ENCODE results near the gene ZNF93. TPM values are rescaled to one million over a fixed set of nuclear protein-coding genes. Genes with fewer than 3 reads are reported as not detected.
A peak's percentile ranks its signal among the peaks of the same experiment; 100 is the strongest.
"Not testable (repeated sequence)": the region's sequence is repeated elsewhere in the genome, so short reads cannot be mapped to it uniquely, and the experiment has no call there.

The ZNF93 gene
- total RNA-seq, 2 experiments from 2014 or later: 16.5 to 17.5 TPM

GRCh38 chr19:19900139-19900728 lies 512 bp upstream of the ZNF93 start:
- Histone ChIP-seq H3K27ac (ENCODE audit: low read depth, low read length, poor library complexity, severe bottlenecking) (peak overlapping the region; percentile 53), H3K9me3 (ENCODE audit: low read length) (peaks cover 16% of the 10 kb centered on the region; the same call in 1 of the 2 replicates), H4K20me1 (ENCODE audit: insufficient read depth, low read length) (no peaks in the 10 kb centered on the region), H3K4me3 (ENCODE audit: low read depth, low read length, poor library complexity, severe bottlenecking) (peak overlapping the region; percentile 98), H3K4me2 (ENCODE audit: low read length) (peak overlapping the region; percentile 83), H3K9me2 (ENCODE audit: insufficient read depth, low read length) (no peaks in the 10 kb centered on the region), H2AFZ (ENCODE audit: low read length) (peak overlapping the region; percentile 95), H3K4me1 (ENCODE audit: insufficient read depth, low read length, poor library complexity, severe bottlenecking) (peaks cover 12% of the 10 kb centered on the region), H3K36me3 (ENCODE audit: insufficient read depth, low read length) (peaks cover 32% of the 10 kb centered on the region), H3K79me2 (ENCODE audit: insufficient read depth, low read depth, low read length) (peaks cover 27% of the 10 kb centered on the region)
- ChIA-PET POLR2A (interaction anchor here (0.6 to 2.5 kb wide), 10 partner anchors 12 to 1937 kb away, joined by 3 to 10 read pairs (median 3); partner anchors contain the start of genes ZNF101, ZNF253 and ZNF682), CTCF (ENCODE audit: unreplicated experiment) (interaction anchor here (0.6 kb wide), 1 partner anchor 1242 kb away, joined by 4 read pairs; the partner anchor contains the start of gene ZNF431)
- no peak for TF ChIP-seq CTCF (conservative IDR thresholded peaks at IDR 0.05; ENCODE audit: low read length)
- no peak for TF ChIP-seq EZH2phosphoT487 (IDR thresholded peaks at IDR 0.05; ENCODE audit: borderline replicate concordance, low read depth, low read length)
- no peak for DNase-seq (ENCODE audit: low spot score)
- intact Hi-C loops (cut with micrococcal nuclease; ENCODE audit: unreplicated experiment): loop anchor here (5.0 kb wide), 3 partner anchors 33 to 233 kb away; partner anchors contain the start of genes ZNF101, ZNF253 and ZNF506
- no TSS peak for BruUV-seq (replicated peaks)

GRCh38 chr19:19907551-19907950 lies 6.8 kb downstream of the ZNF93 start:
- Histone ChIP-seq H3K36me3 (ENCODE audit: insufficient read depth, low read length) (peaks cover 86% of the 10 kb centered on the region), H3K9me3 (ENCODE audit: low read length) (peaks cover 32% of the 10 kb centered on the region; the same call in 1 of the 2 replicates), H3K79me2 (ENCODE audit: insufficient read depth, low read depth, low read length) (peaks cover 48% of the 10 kb centered on the region; the same call in 1 of the 2 replicates)
- H2AFZ ChIP-seq (ENCODE audit: low read length); DNase-seq (ENCODE audit: low spot score); POLR2A ChIA-PET; intact Hi-C loops (cut with micrococcal nuclease; ENCODE audit: unreplicated experiment); H4K20me1 ChIP-seq (ENCODE audit: insufficient read depth, low read length); H3K9me2 ChIP-seq (ENCODE audit: insufficient read depth, low read length); H3K4me2 ChIP-seq (ENCODE audit: low read length); BruUV-seq (replicated peaks); CTCF ChIA-PET (ENCODE audit: unreplicated experiment); H3K4me1 ChIP-seq (ENCODE audit: insufficient read depth, low read length, poor library complexity, severe bottlenecking); H3K4me3 ChIP-seq (ENCODE audit: low read depth, low read length, poor library complexity, severe bottlenecking); H3K27ac ChIP-seq (ENCODE audit: low read depth, low read length, poor library complexity, severe bottlenecking): not testable (repeated sequence)

- Histone ChIP-seq H3K79me2 (ENCODE audit: insufficient read depth, low read depth, low read length) (peaks cover 38% of the 10 kb centered on the region; the same call in 1 of the 2 replicates), H3K9me3 (ENCODE audit: low read length) (peaks cover 28% of the 10 kb centered on the region; the same call in 1 of the 2 replicates), H2AFZ (ENCODE audit: low read length) (no peak overlapping the region), H4K20me1 (ENCODE audit: insufficient read depth, low read length) (no peaks in the 10 kb centered on the region), H3K36me3 (ENCODE audit: insufficient read depth, low read length) (peaks cover 82% of the 10 kb centered on the region), H3K4me3 (ENCODE audit: low read depth, low read length, poor library complexity, severe bottlenecking) (no peak overlapping the region), H3K9me2 (ENCODE audit: insufficient read depth, low read length) (no peaks in the 10 kb centered on the region), H3K4me1 (ENCODE audit: insufficient read depth, low read length, poor library complexity, severe bottlenecking) (no peaks in the 10 kb centered on the region), H3K4me2 (ENCODE audit: low read length) (no peak overlapping the region), H3K27ac (ENCODE audit: low read depth, low read length, poor library complexity, severe bottlenecking) (no peak overlapping the region)
- no peak for TF ChIP-seq EZH2phosphoT487 (IDR thresholded peaks at IDR 0.05; ENCODE audit: borderline replicate concordance, low read depth, low read length)
- TF ChIP-seq CTCF (conservative IDR thresholded peaks at IDR 0.05; ENCODE audit: low read length): no peak
- POLR2A ChIA-PET: no interaction called here
- intact Hi-C loops (cut with micrococcal nuclease; ENCODE audit: unreplicated experiment): no loop called here
- CTCF ChIA-PET (ENCODE audit: unreplicated experiment): no interaction called here
- BruUV-seq (replicated peaks): no TSS peak
- no peak for DNase-seq (ENCODE audit: low spot score)
Observed at GRCh38 chr19:19909654-19910053, 8.9 kb downstream of the ZNF93 start.

Data from OCI-LY7 (cell line).